NCI-H526 treated with DMSO at 0.1 percent for 48 hours (cell line): ENCODE measurements around the gene FBXO42.

ENCODE experiments used
- DNase-seq: peaks from one replicate; lab custom pipeline; 2025; lab: John Stamatoyannopoulos, UW

The FBXO42 gene

GRCh38 chr1:16204216-16204615, 148.1 kb downstream of the FBXO42 start:
- no peak for DNase-seq

GRCh38 chr1:16203550-16203949, 148.7 kb downstream of the FBXO42 start:
- no peak for DNase-seq

GRCh38 chr1:16202281-16203210, 149.7 kb downstream of the FBXO42 start:
- no peak for DNase-seq

GRCh38 chr1:16199700-16200099, 152.6 kb downstream of the FBXO42 start:
- no peak for DNase-seq

GRCh38 chr1:16199157-16199501, 153.2 kb downstream of the FBXO42 start:
- DNase-seq, result no peak

GRCh38 chr1:16198444-16199156, 153.7 kb downstream of the FBXO42 start:
- no peak for DNase-seq

GRCh38 chr1:16196874-16197273, 155.4 kb downstream of the FBXO42 start:
- DNase-seq, result no peak
